Activated CD4-positive, alpha-beta memory T cell treated with anti-CD3 and anti-CD28 coated beads, Interleukin-2, amount 10 ng/mL, durations not matched to agents 7 days and 5 days (primary cell): ENCODE measurements around the gene KITLG. TPM values are rescaled to one million over a fixed set of nuclear protein-coding genes. Genes with fewer than 3 reads are reported as not detected.
"Not testable (repeated sequence)": the region's sequence is repeated elsewhere in the genome, so short reads cannot be mapped to it uniquely, and the experiment has no call there.

ENCODE experiments used
- CTCF ChIA-PET: fragments of 350-600 bp; sonication (Branson Sonifier 250); formaldehyde crosslinking; loops from one replicate; lab custom pipeline; 2021; ENCODE audit warnings: antibody characterized with exemption, inconsistent platforms; lab: Charles Lee
- POLR2A ChIA-PET: fragments of 350-600 bp; sonication (Branson Sonifier 250); formaldehyde crosslinking; loops from one replicate; lab custom pipeline; 2021; ENCODE audit warnings: antibody characterized with exemption; lab: Charles Lee
- DNase-seq: peaks from one replicate; pipeline ENCODE4 v3.0.0-alpha.2; 2020
- H3K27ac Mint-ChIP-seq: one replicate; pipeline ENCODE4 v1.8.0; 2021; ENCODE audit warnings: mild to moderate bottlenecking, mixed read lengths
- H3K27me3 Mint-ChIP-seq: one replicate; pipeline ENCODE4 v1.8.0; 2021; ENCODE audit warnings: mixed read lengths
- H3K36me3 Mint-ChIP-seq: one replicate; pipeline ENCODE4 v1.8.0; 2021; ENCODE audit warnings: low read depth, mixed read lengths
- H3K4me1 Mint-ChIP-seq: one replicate; pipeline ENCODE4 v1.8.0; 2021; ENCODE audit warnings: mixed read lengths
- H3K4me3 Mint-ChIP-seq: one replicate; pipeline ENCODE4 v1.8.0; 2021; ENCODE audit warnings: mild to moderate bottlenecking, mixed read lengths
- H3K9me3 Mint-ChIP-seq: one replicate; pipeline ENCODE4 v1.8.0; 2021; ENCODE audit warnings: mixed read lengths
- total RNA-seq, 2 experiments: library from RNA; stranded (reverse); gene quantifications; one replicate each; pipeline ENCODE4 v1.2.3, GENCODE V29; 2021

KITLG gene
- total RNA-seq, 2 experiments from 2014 or later = not detected

DNA sequence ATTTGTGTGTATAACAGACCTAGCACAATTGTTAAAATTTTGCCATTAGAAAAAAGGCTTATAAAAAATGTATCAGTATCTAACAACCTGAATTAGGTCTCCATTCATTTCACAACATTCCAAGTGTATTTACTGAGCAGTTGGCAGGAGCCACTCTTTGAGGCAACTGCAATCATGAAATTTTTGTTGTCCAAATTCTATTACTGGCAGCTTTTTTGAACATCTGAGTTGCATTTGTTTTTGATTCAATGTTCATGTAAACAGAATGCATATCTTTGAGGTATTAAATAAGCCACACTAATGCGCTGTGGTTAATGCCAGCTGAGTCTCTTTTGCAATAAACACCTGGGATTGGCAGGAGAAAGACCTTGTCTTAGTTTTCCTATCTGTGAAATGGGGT, 8.7 kb downstream of the KITLG start:
- Mint-ChIP-seq H3K4me1 (no peaks in the 10 kb centered on the region), H3K9me3 (no peaks in the 10 kb centered on the region), H3K4me3 (no peak overlapping the region), H3K27ac (no peak overlapping the region), H3K36me3 (no peaks in the 10 kb centered on the region), H3K27me3 (peaks cover 2% of the 10 kb centered on the region)
- CTCF ChIA-PET = no interaction called here
- no peak for DNase-seq
- POLR2A ChIA-PET = no interaction called here

DNA sequence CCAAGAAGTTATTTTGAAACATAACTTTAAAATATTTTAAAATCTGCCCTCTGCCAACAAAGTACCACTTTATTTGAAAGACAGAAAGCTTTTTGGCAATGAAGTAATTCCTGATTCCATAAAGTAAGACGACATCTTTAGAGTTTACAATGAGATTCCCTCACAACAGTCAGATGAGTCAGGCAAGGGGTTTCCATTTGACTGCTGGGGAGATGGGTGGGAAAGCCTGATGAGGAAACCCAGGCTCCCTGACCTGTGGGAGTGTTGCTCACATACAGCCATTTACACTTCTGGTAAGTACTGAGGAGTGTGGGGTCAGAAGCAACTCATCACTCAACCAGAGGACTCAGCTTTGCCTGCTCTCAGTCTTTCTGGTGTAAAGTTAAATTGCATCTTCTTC, 10.2 kb downstream of the KITLG start:
- no peak overlapping the region for H3K27ac Mint-ChIP-seq
- H3K4me1 Mint-ChIP-seq = no peaks in the 10 kb centered on the region
- H3K27me3 Mint-ChIP-seq = peaks cover 2% of the 10 kb centered on the region
- no peaks in the 10 kb centered on the region for H3K36me3 Mint-ChIP-seq
- no peak for DNase-seq
- H3K9me3 Mint-ChIP-seq = no peaks in the 10 kb centered on the region
- H3K4me3 Mint-ChIP-seq = no peak overlapping the region
- POLR2A ChIA-PET = no interaction called here
- CTCF ChIA-PET = no interaction called here

DNA sequence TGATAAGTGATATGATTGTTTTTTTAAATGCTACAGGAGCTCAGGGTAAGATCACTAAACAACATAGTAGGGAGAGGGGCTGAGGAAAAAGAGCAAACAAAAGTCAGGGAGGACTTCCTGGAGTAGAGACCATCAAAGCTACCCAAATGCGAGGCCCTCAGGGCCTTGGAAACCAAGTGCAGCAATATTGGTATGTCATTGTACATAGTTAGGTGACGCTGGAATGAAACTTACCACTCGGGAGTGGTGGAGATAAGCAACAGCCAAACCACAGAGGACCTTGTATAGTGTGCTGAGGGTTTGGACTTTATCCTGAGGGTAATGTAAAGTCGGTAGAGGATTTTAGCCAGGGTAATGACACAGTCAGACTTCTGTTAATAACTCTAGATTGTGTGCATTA, 13.8 kb downstream of the KITLG start:
- H3K27me3 Mint-ChIP-seq = no peaks in the 10 kb centered on the region
- H3K9me3 Mint-ChIP-seq = no peaks in the 10 kb centered on the region
- no peak overlapping the region for H3K4me3 Mint-ChIP-seq
- CTCF ChIA-PET = no interaction called here
- DNase-seq = no peak
- no peaks in the 10 kb centered on the region for H3K4me1 Mint-ChIP-seq
- H3K27ac Mint-ChIP-seq = no peak overlapping the region
- H3K36me3 Mint-ChIP-seq = no peaks in the 10 kb centered on the region
- POLR2A ChIA-PET = no interaction called here

DNA sequence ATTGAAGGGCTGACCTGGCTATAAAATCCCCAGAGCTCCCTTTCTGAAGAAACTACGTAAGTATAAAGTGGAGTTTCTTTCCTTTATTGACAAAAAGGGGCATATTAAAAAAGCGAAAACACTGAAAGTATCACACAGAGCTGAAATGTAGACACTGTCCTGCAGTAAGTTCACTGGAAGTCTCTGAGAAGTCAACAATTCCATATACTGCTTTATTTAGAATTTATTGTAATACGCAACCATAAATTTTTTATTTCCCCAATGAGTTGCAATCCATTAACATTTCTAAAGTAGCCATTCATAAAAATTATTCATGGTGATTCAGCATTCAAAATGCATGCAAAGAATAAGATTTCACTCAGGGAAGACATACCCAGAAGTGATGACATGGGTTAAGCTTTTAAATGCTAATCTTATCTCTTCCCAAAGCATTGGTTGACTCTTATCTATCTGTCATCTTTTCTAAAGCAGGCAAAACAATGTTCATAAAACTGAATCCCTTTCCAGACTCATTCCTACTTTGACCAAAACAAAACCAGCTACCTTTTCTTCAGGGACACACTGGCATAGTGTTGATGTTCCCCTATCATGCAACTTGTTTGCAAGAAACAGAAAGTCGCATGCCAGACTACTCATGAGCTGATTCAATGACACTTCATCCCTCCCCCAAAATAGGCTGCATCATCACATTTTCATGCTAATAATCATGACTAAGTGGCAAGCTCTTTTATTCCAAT, 17.3 kb downstream of the KITLG start:
- POLR2A ChIA-PET = interaction anchor here (1.3 kb wide), 1 partner anchor 18 kb away, joined by 3 read pairs; no protein-coding TSS in a partner anchor
- CTCF ChIA-PET = no interaction called here
- H3K27me3 Mint-ChIP-seq = no peaks in the 10 kb centered on the region

DNA sequence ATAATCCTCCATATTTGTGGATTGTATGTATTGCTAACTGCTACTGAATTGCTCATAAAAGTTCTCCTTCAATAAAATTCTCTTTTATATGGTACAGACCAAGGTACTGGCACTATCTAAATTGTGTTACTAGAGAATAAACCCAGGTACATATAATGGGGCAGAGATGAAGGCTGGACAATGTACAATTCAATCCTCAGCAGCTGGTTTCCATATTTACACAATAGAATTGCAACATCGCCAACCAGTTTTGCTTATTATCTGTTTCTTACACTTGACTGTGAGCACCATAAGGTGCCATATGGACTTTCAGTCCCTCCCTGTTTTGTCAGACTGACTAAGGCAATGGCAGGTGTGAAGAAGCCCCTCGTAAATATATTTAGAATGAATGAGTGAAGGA, 18.1 kb downstream of the KITLG start:
- H3K27ac Mint-ChIP-seq = no peak overlapping the region
- no peaks in the 10 kb centered on the region for H3K9me3 Mint-ChIP-seq
- no peaks in the 10 kb centered on the region for H3K27me3 Mint-ChIP-seq
- no peaks in the 10 kb centered on the region for H3K4me1 Mint-ChIP-seq
- DNase-seq = no peak
- ChIA-PET POLR2A (interaction anchor here (1.3 kb wide), 1 partner anchor 19 kb away, joined by 3 read pairs; no protein-coding TSS in a partner anchor), CTCF (no interaction called here)
- H3K4me3 Mint-ChIP-seq = no peak overlapping the region
- H3K36me3 Mint-ChIP-seq = no peaks in the 10 kb centered on the region

More for the DNA sequence above, 17.3 kb downstream of the KITLG start:
- Mint-ChIP-seq H3K9me3 (no peaks in the 10 kb centered on the region), H3K4me3 (no peak overlapping the region), H3K36me3 (no peaks in the 10 kb centered on the region), H3K27ac (no peak overlapping the region), H3K4me1 (no peaks in the 10 kb centered on the region)
- no peak for DNase-seq

DNA sequence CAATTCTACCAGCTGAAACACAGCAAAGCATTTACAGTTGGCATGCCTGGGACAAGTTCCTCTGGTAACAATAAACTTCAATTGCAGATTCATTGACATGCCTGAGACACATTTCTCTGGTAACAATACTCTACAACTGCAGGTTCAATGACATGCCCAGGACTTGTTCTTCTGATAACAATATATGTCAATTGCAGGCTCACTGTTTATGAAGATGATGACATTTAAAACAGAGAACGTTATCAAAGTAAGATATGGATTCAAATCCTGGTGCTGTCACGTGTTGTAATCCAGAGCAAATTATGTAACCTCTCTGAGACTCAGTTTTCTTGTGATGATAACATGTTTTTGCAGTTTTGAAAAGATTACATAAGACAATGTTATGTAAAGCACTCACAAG, 20.5 kb downstream of the KITLG start:
- ChIA-PET CTCF (no interaction called here), POLR2A (no interaction called here)
- no peak overlapping the region for H3K27ac Mint-ChIP-seq
- no peaks in the 10 kb centered on the region for H3K9me3 Mint-ChIP-seq
- DNase-seq = no peak
- H3K4me1 Mint-ChIP-seq = no peaks in the 10 kb centered on the region
- H3K4me3 Mint-ChIP-seq = no peak overlapping the region
- H3K27me3 Mint-ChIP-seq = no peaks in the 10 kb centered on the region
- H3K36me3 Mint-ChIP-seq = no peaks in the 10 kb centered on the region

DNA sequence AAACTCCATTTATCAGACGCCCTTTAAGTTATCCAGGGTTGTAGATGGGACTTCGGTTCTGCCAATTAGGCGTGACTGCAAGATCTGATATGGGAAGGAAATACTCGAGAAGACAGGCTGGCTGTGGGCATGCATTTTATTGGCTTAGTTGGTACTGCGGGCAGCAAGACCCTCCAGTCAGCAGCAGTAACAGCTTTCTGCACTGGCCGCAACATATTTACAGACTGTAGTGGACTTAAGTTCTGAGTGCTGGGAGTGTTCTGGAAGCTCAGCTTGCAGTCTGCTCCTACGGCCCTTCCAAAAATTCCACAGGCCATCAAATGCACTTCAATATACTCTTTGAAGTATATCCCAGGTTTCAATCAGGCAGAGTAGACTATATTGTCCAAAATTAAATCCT, 21.1 kb downstream of the KITLG start:
- Mint-ChIP-seq H3K36me3 (no peaks in the 10 kb centered on the region), H3K27ac (no peak overlapping the region), H3K9me3 (no peaks in the 10 kb centered on the region), H3K4me3 (no peak overlapping the region), H3K27me3 (no peaks in the 10 kb centered on the region), H3K4me1 (no peaks in the 10 kb centered on the region)
- CTCF ChIA-PET = no interaction called here
- POLR2A ChIA-PET = no interaction called here
- DNase-seq = no peak

DNA sequence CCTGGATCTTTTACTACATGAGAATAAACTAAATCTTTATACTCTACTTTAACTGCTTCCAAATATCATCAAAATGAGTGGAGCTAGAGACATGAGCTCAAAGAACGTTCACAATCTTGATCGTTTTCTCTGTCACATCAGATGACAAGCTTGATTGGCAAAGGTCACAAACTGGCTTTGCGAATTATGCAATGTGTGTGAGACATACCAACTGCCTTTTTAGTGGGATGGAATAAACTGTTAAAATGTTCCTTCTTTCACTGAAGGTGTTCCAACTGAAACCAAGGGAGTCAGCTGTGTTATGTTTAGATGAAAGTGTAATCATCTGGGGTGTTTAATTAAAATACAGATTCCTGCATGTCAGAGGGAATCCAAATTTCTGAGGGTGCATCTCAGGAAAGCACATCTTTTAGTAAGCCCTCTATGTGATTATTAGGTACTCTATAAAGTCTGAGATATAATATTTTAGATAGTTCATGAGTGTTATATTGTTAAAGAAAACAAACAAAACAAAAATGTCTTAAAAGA, 21.9 kb downstream of the KITLG start:
- ChIA-PET CTCF (no interaction called here), POLR2A (no interaction called here)
- Mint-ChIP-seq H3K4me3 (no peak overlapping the region), H3K27me3 (no peaks in the 10 kb centered on the region), H3K27ac (no peak overlapping the region), H3K36me3 (no peaks in the 10 kb centered on the region), H3K4me1 (no peaks in the 10 kb centered on the region), H3K9me3 (no peaks in the 10 kb centered on the region)
- DNase-seq = no peak

DNA sequence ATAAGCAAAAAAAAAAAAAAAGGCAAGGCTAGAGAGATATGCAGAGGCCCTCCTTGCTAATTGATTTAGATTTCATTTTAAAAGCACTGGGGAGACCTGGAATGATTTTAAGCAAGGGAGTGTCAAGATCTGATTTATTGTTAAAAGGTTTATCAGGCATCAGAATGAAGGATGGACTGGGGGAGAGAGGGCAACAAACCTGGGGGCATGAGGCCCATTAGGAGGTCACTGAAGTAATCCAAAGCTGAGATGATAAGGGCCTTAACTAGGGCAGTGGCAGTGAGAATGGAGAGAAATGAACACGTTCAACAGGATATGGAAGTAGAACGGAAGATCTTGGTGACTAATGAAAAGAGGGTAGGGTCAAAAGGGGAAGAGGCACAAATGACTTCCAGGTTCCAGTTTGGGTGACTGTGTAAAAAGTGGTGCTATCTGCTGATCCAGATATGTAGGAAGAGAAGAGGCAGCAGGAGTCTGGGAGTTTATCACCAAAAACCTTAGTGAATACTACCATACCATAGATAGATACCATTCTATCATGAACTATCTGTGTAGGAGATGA, 24.0 kb downstream of the KITLG start:
- DNase-seq = no peak
- ChIA-PET CTCF (no interaction called here), POLR2A (no interaction called here)
- Mint-ChIP-seq H3K9me3 (no peaks in the 10 kb centered on the region), H3K4me3 (no peak overlapping the region), H3K27me3 (no peaks in the 10 kb centered on the region), H3K27ac (no peak overlapping the region), H3K4me1 (no peaks in the 10 kb centered on the region), H3K36me3 (no peaks in the 10 kb centered on the region)

DNA sequence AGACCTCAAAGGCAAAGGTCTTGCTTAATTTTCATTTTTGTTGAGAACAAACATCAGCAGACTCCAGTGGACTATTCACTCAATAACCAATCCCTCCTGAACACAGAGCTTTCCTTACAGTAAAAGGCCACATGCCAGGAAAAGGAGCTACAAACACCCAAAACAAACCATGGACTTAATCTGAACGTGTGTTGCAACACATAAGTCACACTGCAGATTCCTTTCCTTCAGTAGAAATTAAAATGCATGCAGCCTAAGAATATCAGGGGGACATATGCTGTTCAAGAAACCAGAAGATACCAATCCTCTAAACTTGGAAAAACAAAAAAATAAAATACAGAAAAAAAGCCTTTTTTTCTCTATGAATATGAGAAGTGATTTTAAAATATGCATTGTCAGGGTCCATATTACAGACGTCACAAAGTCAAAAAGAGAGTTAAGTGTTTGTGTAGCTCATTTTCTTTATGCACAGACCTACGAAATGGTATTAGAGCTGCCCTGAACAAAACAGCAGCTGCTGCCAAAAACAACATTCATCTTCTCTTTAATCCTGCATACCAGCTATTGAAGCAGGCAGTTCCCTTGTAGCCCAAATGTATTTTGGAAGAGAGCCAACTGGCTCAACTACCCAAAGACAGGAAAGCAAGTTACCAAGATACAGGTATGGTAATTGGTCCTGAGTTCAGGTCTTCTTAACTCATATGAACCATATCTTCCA, 26.2 kb downstream of the KITLG start:
- POLR2A ChIA-PET = no interaction called here
- DNase-seq = no peak
- no peak overlapping the region for H3K27ac Mint-ChIP-seq
- CTCF ChIA-PET = no interaction called here
- no peaks in the 10 kb centered on the region for H3K27me3 Mint-ChIP-seq
- H3K36me3 Mint-ChIP-seq = no peaks in the 10 kb centered on the region
- H3K4me1 Mint-ChIP-seq = no peaks in the 10 kb centered on the region
- H3K9me3 Mint-ChIP-seq = no peaks in the 10 kb centered on the region
- H3K4me3 Mint-ChIP-seq = no peak overlapping the region

DNA sequence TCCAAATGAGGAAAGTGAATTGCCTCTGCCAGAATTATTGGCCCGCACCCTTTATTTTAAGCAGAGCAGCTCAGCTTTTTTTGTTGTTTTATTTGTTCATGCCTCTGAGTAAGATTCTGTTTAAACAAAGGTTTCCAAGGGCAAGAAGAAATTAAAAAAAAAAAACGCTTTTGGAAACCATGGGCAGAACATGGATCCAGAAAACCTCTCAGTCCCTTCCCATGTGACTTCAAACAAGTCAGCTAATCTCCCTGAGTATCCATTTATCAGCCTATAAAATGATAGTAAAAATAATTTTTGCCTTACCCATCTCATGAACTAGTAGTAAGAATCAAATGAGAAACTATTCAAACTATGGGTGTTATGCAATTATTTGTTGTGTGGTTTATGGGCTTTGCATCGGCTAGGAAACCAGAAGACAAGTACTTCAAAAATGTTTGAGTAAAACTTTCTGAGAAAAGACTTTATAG, 27.6 kb downstream of the KITLG start:
- Mint-ChIP-seq H3K4me3 (no peak overlapping the region), H3K27me3 (no peaks in the 10 kb centered on the region), H3K36me3 (no peaks in the 10 kb centered on the region), H3K27ac (no peak overlapping the region), H3K9me3 (no peaks in the 10 kb centered on the region), H3K4me1 (no peaks in the 10 kb centered on the region)
- DNase-seq = no peak
- CTCF ChIA-PET = interaction anchor here (0.5 kb wide), 1 partner anchor 159 kb away, joined by 3 read pairs; no protein-coding TSS in a partner anchor
- POLR2A ChIA-PET = no interaction called here

DNA sequence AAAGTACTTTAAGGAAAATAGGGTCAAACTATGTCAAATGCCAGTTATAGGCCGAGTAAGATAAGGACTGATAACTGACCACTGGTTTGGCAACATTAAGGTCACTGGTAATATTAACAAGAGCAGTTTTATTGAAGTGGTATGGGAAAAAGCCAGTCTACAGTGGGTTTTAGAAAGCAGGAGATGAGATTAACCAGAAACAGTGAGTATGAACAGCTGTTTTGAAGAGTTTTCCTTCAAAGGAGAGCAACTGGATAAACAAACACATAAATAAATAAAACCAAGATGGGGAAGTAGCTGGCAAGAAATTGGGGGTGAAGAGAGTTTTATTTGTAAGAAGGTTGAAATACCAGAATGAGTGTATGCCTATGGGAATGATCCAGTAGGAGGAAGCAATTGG, 30.3 kb downstream of the KITLG start:
- DNase-seq = no peak
- no peaks in the 10 kb centered on the region for H3K36me3 Mint-ChIP-seq
- POLR2A ChIA-PET = no interaction called here
- no peaks in the 10 kb centered on the region for H3K4me1 Mint-ChIP-seq
- no peak overlapping the region for H3K4me3 Mint-ChIP-seq
- CTCF ChIA-PET = no interaction called here
- H3K9me3 Mint-ChIP-seq = no peaks in the 10 kb centered on the region
- no peaks in the 10 kb centered on the region for H3K27me3 Mint-ChIP-seq
- H3K27ac Mint-ChIP-seq = no peak overlapping the region

DNA sequence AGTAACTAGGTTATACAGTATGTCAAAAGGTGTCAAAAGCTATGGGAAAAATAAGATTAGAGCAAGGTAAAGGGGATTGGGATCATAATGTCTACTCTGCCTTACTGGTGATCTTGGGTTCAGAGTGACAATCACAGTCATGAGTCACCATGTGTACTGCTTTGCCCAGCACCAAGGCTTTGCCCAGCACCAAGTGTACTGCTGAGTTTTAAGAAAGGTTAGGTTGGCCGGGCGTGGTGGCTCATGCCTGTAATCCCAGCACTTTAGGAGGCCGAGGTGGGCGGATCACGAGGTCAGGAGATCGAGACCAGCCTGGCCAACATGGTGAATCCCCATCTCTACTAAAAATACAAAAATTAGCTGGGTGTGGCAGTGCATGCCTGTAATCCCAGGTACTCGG, 32.3 kb downstream of the KITLG start:
- POLR2A ChIA-PET, DNase-seq, H3K9me3 Mint-ChIP-seq, H3K4me3 Mint-ChIP-seq, H3K36me3 Mint-ChIP-seq, CTCF ChIA-PET, H3K27ac Mint-ChIP-seq, H3K4me1 Mint-ChIP-seq, H3K27me3 Mint-ChIP-seq: not testable (repeated sequence)
